ENCODE measurements around the gene MRPS18A. TPM values are rescaled to one million over a fixed set of nuclear protein-coding genes. Genes with fewer than 3 reads are reported as not detected.

MRPS18A gene
- total and polyA plus RNA-seq, 9 of the 15 experiments (the other 6 are each of a cell fraction or from before 2014, with no cell fraction given), result 87.5 to 243 (median 125) TPM

DNA sequence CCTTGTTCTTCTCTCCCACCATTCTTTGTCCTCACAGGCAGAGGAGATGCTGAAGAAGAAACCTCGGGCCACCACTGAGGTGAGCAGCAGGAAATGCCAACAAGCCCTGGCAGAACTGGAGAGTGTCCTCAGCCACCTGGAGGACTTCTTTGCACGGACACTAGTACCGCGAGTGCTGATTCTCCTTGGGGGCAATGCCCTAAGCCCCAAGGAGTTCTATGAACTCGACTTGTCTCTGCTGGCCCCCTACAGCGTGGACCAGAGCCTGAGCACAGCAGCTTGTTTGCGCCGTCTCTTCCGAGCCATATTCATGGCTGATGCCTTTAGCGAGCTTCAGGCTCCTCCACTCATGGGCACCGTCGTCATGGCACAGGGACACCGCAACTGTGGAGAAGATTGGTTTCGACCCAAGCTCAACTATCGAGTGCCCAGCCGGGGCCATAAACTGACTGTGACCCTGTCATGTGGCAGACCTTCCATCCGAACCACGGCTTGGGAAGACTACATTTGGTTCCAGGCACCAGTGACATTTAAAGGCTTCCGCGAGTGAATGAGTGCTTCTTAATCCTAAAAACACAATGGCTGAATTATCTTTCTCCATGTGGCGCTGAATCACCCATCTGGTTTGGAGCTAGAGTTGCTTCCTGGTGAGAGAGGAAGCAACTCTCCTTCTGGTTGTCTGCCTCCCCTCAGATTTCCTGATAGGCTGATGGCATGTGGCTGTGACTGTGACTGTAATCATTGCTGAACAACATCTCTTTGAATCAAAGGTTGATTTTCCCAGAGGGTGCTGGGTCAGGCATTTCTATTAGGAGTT is 47.4 kb downstream of the MRPS18A start (continued):
- TF ChIP-seq, protein P1, sequence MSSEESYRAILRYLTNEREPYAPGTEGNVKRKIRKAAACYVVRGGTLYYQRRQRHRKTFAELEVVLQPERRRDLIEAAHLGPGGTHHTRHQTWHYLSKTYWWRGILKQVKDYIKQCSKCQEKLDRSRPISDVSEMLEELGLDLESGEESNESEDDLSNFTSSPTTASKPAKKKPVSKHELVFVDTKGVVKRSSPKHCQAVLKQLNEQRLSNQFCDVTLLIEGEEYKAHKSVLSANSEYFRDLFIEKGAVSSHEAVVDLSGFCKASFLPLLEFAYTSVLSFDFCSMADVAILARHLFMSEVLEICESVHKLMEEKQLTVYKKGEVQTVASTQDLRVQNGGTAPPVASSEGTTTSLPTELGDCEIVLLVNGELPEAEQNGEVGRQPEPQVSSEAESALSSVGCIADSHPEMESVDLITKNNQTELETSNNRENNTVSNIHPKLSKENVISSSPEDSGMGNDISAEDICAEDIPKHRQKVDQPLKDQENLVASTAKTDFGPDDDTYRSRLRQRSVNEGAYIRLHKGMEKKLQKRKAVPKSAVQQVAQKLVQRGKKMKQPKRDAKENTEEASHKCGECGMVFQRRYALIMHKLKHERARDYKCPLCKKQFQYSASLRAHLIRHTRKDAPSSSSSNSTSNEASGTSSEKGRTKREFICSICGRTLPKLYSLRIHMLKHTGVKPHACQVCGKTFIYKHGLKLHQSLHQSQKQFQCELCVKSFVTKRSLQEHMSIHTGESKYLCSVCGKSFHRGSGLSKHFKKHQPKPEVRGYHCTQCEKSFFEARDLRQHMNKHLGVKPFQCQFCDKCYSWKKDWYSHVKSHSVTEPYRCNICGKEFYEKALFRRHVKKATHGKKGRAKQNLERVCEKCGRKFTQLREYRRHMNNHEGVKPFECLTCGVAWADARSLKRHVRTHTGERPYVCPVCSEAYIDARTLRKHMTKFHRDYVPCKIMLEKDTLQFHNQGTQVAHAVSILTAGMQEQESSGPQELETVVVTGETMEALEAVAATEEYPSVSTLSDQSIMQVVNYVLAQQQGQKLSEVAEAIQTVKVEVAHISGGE (CRISPR knock-in tag; IDR thresholded peaks at IDR 0.05), result peak in 1 of 3 experiments; percentile 68; a peak in 1 of 6 replicates
- TF ChIP-seq SAFB2 (IDR thresholded peaks at IDR 0.05; ENCODE audit: borderline replicate concordance, low read depth, low read length, severe bottlenecking) (no peak), NCOA4 (IDR thresholded peaks at IDR 0.05; ENCODE audit: partially characterized antibody) (no peak), POLR2AphosphoS5 (IDR thresholded peaks at IDR 0.05; ENCODE audit: control insufficient read depth, insufficient read depth, low read depth, low read length) (peak; percentile 41), ZNF253 (CRISPR knock-in tag; conservative IDR thresholded peaks at IDR 0.05) (no peak), RAD51 (IDR thresholded peaks at IDR 0.05; ENCODE audit: borderline replicate concordance, low read depth) (no peak)
- TF ChIP-seq, protein P2, sequence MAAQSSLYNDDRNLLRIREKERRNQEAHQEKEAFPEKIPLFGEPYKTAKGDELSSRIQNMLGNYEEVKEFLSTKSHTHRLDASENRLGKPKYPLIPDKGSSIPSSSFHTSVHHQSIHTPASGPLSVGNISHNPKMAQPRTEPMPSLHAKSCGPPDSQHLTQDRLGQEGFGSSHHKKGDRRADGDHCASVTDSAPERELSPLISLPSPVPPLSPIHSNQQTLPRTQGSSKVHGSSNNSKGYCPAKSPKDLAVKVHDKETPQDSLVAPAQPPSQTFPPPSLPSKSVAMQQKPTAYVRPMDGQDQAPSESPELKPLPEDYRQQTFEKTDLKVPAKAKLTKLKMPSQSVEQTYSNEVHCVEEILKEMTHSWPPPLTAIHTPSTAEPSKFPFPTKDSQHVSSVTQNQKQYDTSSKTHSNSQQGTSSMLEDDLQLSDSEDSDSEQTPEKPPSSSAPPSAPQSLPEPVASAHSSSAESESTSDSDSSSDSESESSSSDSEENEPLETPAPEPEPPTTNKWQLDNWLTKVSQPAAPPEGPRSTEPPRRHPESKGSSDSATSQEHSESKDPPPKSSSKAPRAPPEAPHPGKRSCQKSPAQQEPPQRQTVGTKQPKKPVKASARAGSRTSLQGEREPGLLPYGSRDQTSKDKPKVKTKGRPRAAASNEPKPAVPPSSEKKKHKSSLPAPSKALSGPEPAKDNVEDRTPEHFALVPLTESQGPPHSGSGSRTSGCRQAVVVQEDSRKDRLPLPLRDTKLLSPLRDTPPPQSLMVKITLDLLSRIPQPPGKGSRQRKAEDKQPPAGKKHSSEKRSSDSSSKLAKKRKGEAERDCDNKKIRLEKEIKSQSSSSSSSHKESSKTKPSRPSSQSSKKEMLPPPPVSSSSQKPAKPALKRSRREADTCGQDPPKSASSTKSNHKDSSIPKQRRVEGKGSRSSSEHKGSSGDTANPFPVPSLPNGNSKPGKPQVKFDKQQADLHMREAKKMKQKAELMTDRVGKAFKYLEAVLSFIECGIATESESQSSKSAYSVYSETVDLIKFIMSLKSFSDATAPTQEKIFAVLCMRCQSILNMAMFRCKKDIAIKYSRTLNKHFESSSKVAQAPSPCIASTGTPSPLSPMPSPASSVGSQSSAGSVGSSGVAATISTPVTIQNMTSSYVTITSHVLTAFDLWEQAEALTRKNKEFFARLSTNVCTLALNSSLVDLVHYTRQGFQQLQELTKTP (IDR thresholded peaks at IDR 0.05; ENCODE audit: low read depth in 1 of 2, partially characterized antibody in 2 of 2), result peak in 1 of 2 experiments; percentile 37
- TF ChIP-seq, protein P3, sequence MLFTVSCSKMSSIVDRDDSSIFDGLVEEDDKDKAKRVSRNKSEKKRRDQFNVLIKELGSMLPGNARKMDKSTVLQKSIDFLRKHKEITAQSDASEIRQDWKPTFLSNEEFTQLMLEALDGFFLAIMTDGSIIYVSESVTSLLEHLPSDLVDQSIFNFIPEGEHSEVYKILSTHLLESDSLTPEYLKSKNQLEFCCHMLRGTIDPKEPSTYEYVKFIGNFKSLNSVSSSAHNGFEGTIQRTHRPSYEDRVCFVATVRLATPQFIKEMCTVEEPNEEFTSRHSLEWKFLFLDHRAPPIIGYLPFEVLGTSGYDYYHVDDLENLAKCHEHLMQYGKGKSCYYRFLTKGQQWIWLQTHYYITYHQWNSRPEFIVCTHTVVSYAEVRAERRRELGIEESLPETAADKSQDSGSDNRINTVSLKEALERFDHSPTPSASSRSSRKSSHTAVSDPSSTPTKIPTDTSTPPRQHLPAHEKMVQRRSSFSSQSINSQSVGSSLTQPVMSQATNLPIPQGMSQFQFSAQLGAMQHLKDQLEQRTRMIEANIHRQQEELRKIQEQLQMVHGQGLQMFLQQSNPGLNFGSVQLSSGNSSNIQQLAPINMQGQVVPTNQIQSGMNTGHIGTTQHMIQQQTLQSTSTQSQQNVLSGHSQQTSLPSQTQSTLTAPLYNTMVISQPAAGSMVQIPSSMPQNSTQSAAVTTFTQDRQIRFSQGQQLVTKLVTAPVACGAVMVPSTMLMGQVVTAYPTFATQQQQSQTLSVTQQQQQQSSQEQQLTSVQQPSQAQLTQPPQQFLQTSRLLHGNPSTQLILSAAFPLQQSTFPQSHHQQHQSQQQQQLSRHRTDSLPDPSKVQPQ (CRISPR knock-in tag; IDR thresholded peaks at IDR 0.05; ENCODE audit: borderline replicate concordance), result no peak
